Effector memory CD8-positive, alpha-beta T cell (primary cell): ENCODE data around the gene MAMDC2.

Experiments used
- ATAC-seq: fragments of 150-1000 bp; cut with Tn5 transposase; replicated peaks from 2 replicates; pipeline ENCODE4 v1.10.0; 2021; ENCODE audit warnings: mild to moderate bottlenecking, moderate library complexity
- DNase-seq, 3 experiments: peaks; one replicate each; pipeline ENCODE4 v3.0.0; 2021
- H3K27ac Mint-ChIP-seq, 2 donors: one replicate each; pipeline ENCODE4 v1.8.0; 2022; ENCODE audit warnings: mild to moderate bottlenecking in 2 of 2, mixed read lengths in 2 of 2, moderate library complexity in 2 of 2
- H3K27me3 Mint-ChIP-seq, 2 donors: one replicate each; pipeline ENCODE4 v1.8.0; 2022; ENCODE audit warnings: mixed read lengths in 2 of 2
- H3K36me3 Mint-ChIP-seq: one replicate; pipeline ENCODE4 v1.8.0; 2022; ENCODE audit warnings: mild to moderate bottlenecking, moderate library complexity, mixed read lengths; ENCODE audit not compliant: insufficient read depth
- H3K4me1 Mint-ChIP-seq, 2 donors: one replicate each; pipeline ENCODE4 v1.8.0; 2022; ENCODE audit warnings: low read depth in 2 of 2, mixed read lengths in 2 of 2
- H3K4me3 Mint-ChIP-seq, 2 donors: one replicate each; pipeline ENCODE4 v1.8.0; 2022; ENCODE audit warnings: mild to moderate bottlenecking in 2 of 2, mixed read lengths in 2 of 2, moderate library complexity in 2 of 2
- H3K9me3 Mint-ChIP-seq, 2 donors: one replicate each; pipeline ENCODE4 v1.8.0; 2022; ENCODE audit warnings: mixed read lengths in 2 of 2

MAMDC2 gene

GRCh38 chr9:70060883-70061507 lies 17.3 kb downstream of the MAMDC2 start:
- no peak overlapping the region for H3K4me3 Mint-ChIP-seq
- no peak overlapping the region for H3K27ac Mint-ChIP-seq
- peaks cover 0 to under 1% of the 10 kb centered on the region in 2 donors for H3K4me1 Mint-ChIP-seq
- DNase-seq, result no peak
- ATAC-seq, result no peak
- H3K36me3 Mint-ChIP-seq, result no peaks in the 10 kb centered on the region
- H3K9me3 Mint-ChIP-seq, result no peaks in the 10 kb centered on the region
- peaks cover 18 to 21% of the 10 kb centered on the region in 2 donors for H3K27me3 Mint-ChIP-seq

GRCh38 chr9:70061776-70062175 lies 18.1 kb downstream of the MAMDC2 start:
- H3K4me3 Mint-ChIP-seq, result no peak overlapping the region
- no peak for DNase-seq
- no peaks in the 10 kb centered on the region for H3K36me3 Mint-ChIP-seq
- ATAC-seq, result no peak
- H3K27ac Mint-ChIP-seq, result no peak overlapping the region
- H3K27me3 Mint-ChIP-seq, result peaks cover 25 to 26% of the 10 kb centered on the region in 2 donors
- no peaks in the 10 kb centered on the region for H3K9me3 Mint-ChIP-seq
- H3K4me1 Mint-ChIP-seq, result peaks cover 0 to 1% of the 10 kb centered on the region in 2 donors

- H3K27ac Mint-ChIP-seq, result no peak overlapping the region
- no peak overlapping the region for H3K4me3 Mint-ChIP-seq
- H3K4me1 Mint-ChIP-seq, result peaks cover 0 to 1% of the 10 kb centered on the region in 2 donors
- no peaks in the 10 kb centered on the region for H3K36me3 Mint-ChIP-seq
- H3K27me3 Mint-ChIP-seq, result peaks cover 33 to 42% of the 10 kb centered on the region in 2 donors
- no peaks in the 10 kb centered on the region for H3K9me3 Mint-ChIP-seq
- ATAC-seq, result no peak
- no peak for DNase-seq
Observed at GRCh38 chr9:70064496-70064895, 20.8 kb downstream of the MAMDC2 start.

- peaks cover 33 to 42% of the 10 kb centered on the region in 2 donors for H3K27me3 Mint-ChIP-seq
- DNase-seq (no peak), ATAC-seq (no peak)
- H3K27ac Mint-ChIP-seq, result no peak overlapping the region
- H3K36me3 Mint-ChIP-seq, result no peaks in the 10 kb centered on the region
- H3K4me1 Mint-ChIP-seq, result peaks cover 0 to 1% of the 10 kb centered on the region in 2 donors
- H3K9me3 Mint-ChIP-seq, result no peaks in the 10 kb centered on the region
- H3K4me3 Mint-ChIP-seq, result no peak overlapping the region
Observed at GRCh38 chr9:70065572-70065971, 21.9 kb downstream of the MAMDC2 start.

- no peak for ATAC-seq
Observed at GRCh38 chr9:70066418-70066817, 22.8 kb downstream of the MAMDC2 start.

GRCh38 chr9:70066874-70067273 lies 23.2 kb downstream of the MAMDC2 start:
- Mint-ChIP-seq H3K27me3 (peaks cover 33 to 42% of the 10 kb centered on the region in 2 donors), H3K36me3 (no peaks in the 10 kb centered on the region), H3K4me1 (peaks cover 0 to 1% of the 10 kb centered on the region in 2 donors), H3K4me3 (no peak overlapping the region), H3K27ac (no peak overlapping the region), H3K9me3 (no peaks in the 10 kb centered on the region)
- ATAC-seq, result no peak
- no peak for DNase-seq

More at GRCh38 chr9:70066418-70066817, 22.8 kb downstream of the MAMDC2 start:
- Mint-ChIP-seq H3K27me3 (peaks cover 33 to 42% of the 10 kb centered on the region in 2 donors), H3K36me3 (no peaks in the 10 kb centered on the region), H3K27ac (no peak overlapping the region), H3K4me1 (peaks cover 0 to 1% of the 10 kb centered on the region in 2 donors), H3K4me3 (no peak overlapping the region), H3K9me3 (no peaks in the 10 kb centered on the region)
- DNase-seq, result no peak

- H3K9me3 Mint-ChIP-seq, result no peaks in the 10 kb centered on the region
- ATAC-seq (no peak), DNase-seq (no peak)
- peaks cover 0 to 1% of the 10 kb centered on the region in 2 donors for H3K4me1 Mint-ChIP-seq
- H3K27me3 Mint-ChIP-seq, result peaks cover 26 to 37% of the 10 kb centered on the region in 2 donors
- no peak overlapping the region for H3K27ac Mint-ChIP-seq
- H3K4me3 Mint-ChIP-seq, result no peak overlapping the region
- no peaks in the 10 kb centered on the region for H3K36me3 Mint-ChIP-seq
Observed at GRCh38 chr9:70069704-70070103, 26.1 kb downstream of the MAMDC2 start.

GRCh38 chr9:70073193-70073592 lies 29.5 kb downstream of the MAMDC2 start:
- H3K27ac Mint-ChIP-seq, result no peak overlapping the region
- peaks cover 7 to 32% of the 10 kb centered on the region in 2 donors for H3K27me3 Mint-ChIP-seq
- ATAC-seq, result no peak
- DNase-seq, result no peak
- H3K36me3 Mint-ChIP-seq, result no peaks in the 10 kb centered on the region
- no peaks in the 10 kb centered on the region for H3K9me3 Mint-ChIP-seq
- H3K4me3 Mint-ChIP-seq, result no peak overlapping the region
- no peaks in the 10 kb centered on the region for H3K4me1 Mint-ChIP-seq

GRCh38 chr9:70073756-70074155 lies 30.1 kb downstream of the MAMDC2 start:
- DNase-seq, result no peak
- Mint-ChIP-seq H3K9me3 (no peaks in the 10 kb centered on the region), H3K27me3 (peaks cover 7 to 32% of the 10 kb centered on the region in 2 donors), H3K4me1 (no peaks in the 10 kb centered on the region), H3K36me3 (no peaks in the 10 kb centered on the region), H3K27ac (no peak overlapping the region), H3K4me3 (no peak overlapping the region)
- no peak for ATAC-seq

GRCh38 chr9:70076678-70077077 lies 33.0 kb downstream of the MAMDC2 start:
- ATAC-seq (no peak), DNase-seq (no peak)
- no peaks in the 10 kb centered on the region for H3K36me3 Mint-ChIP-seq
- no peak overlapping the region for H3K4me3 Mint-ChIP-seq
- no peaks in the 10 kb centered on the region for H3K9me3 Mint-ChIP-seq
- peaks cover 20 to 53% of the 10 kb centered on the region in 2 donors for H3K27me3 Mint-ChIP-seq
- H3K27ac Mint-ChIP-seq, result no peak overlapping the region
- no peaks in the 10 kb centered on the region for H3K4me1 Mint-ChIP-seq

GRCh38 chr9:70079417-70080037 lies 35.9 kb downstream of the MAMDC2 start:
- peaks cover 2% of the 10 kb centered on the region for H3K36me3 Mint-ChIP-seq
- no peak overlapping the region for H3K27ac Mint-ChIP-seq
- H3K9me3 Mint-ChIP-seq, result no peaks in the 10 kb centered on the region
- ATAC-seq (no peak), DNase-seq (no peak)
- peaks cover 28 to 55% of the 10 kb centered on the region in 2 donors for H3K27me3 Mint-ChIP-seq
- no peak overlapping the region for H3K4me3 Mint-ChIP-seq
- H3K4me1 Mint-ChIP-seq, result no peaks in the 10 kb centered on the region

- Mint-ChIP-seq H3K4me1 (no peaks in the 10 kb centered on the region), H3K27me3 (peaks cover 29 to 46% of the 10 kb centered on the region in 2 donors), H3K27ac (no peak overlapping the region), H3K4me3 (no peak overlapping the region), H3K9me3 (no peaks in the 10 kb centered on the region), H3K36me3 (peaks cover 3% of the 10 kb centered on the region)
- DNase-seq (no peak), ATAC-seq (no peak)
Observed at GRCh38 chr9:70080481-70081119, 37.0 kb downstream of the MAMDC2 start.

- no peaks in the 10 kb centered on the region for H3K4me1 Mint-ChIP-seq
Observed at GRCh38 chr9:70081120-70081495, 37.5 kb downstream of the MAMDC2 start.

GRCh38 chr9:70083429-70083828 lies 39.8 kb downstream of the MAMDC2 start:
- Mint-ChIP-seq H3K27ac (no peak overlapping the region), H3K9me3 (no peaks in the 10 kb centered on the region), H3K4me3 (no peak overlapping the region), H3K36me3 (peaks cover 3% of the 10 kb centered on the region), H3K27me3 (peaks cover 27 to 31% of the 10 kb centered on the region in 2 donors), H3K4me1 (no peaks in the 10 kb centered on the region)
- no peak for ATAC-seq
- no peak for DNase-seq

More at GRCh38 chr9:70081120-70081495, 37.5 kb downstream of the MAMDC2 start:
- Mint-ChIP-seq H3K4me3 (no peak overlapping the region), H3K27ac (no peak overlapping the region), H3K27me3 (peaks cover 27 to 41% of the 10 kb centered on the region in 2 donors), H3K36me3 (peaks cover 3% of the 10 kb centered on the region), H3K9me3 (no peaks in the 10 kb centered on the region)
- ATAC-seq (no peak), DNase-seq (no peak)
